Right cardiac atrium (tissue), 5 donors: ENCODE data around the gene MAGEH1. TPM values are rescaled to one million over a fixed set of nuclear protein-coding genes. Genes with fewer than 3 reads are reported as not detected.
"Not testable (repeated sequence)": the region's sequence is repeated elsewhere in the genome, so short reads cannot be mapped to it uniquely, and the experiment has no call there.

Source experiments
- ATAC-seq, 2 donors: fragments of 200-7000 bp; cut with Tn5 transposase; one replicate each; pipeline versions ENCODE4 v1.8.0 to v1.9.1; 2020; ENCODE audit warnings: moderate library complexity in 2 of 2, mild to moderate bottlenecking in 1 of 2
- DNase-seq, 3 donors: peaks; one replicate each; pipeline ENCODE4 v3.0.0-alpha.2; 2020
- H3K27ac ChIP-seq: one replicate; pipeline ENCODE4 v1.5.1; 2013; ENCODE audit warnings: mild to moderate bottlenecking, low read length, control low read depth, moderate library complexity
- H3K27me3 ChIP-seq: one replicate; pipeline ENCODE4 v1.6.1; 2013; ENCODE audit not compliant: control insufficient read depth, insufficient read depth
- H3K4me1 ChIP-seq: one replicate; pipeline ENCODE4 v1.6.1; 2013; ENCODE audit warnings: low read length; ENCODE audit not compliant: control insufficient read depth, insufficient read depth
- H3K4me3 ChIP-seq: one replicate; pipeline ENCODE4 v1.5.1; 2013; ENCODE audit warnings: low read length, control low read depth
- H3K9me3 ChIP-seq: one replicate; pipeline ENCODE4 v1.6.1; 2013; ENCODE audit warnings: low read length; ENCODE audit not compliant: control insufficient read depth
- WGBS: extraction: QIAGEN DNeasy Blood & Tissue Kit; methylation state at CpG from one replicate; pipeline ENCODE4 v1.1.7; 2013; 5-methylcytosine and 5-hydroxymethylcytosine counted together
- intact Hi-C, 4 donors: fragments of 100-400 bp; cut with DNase I; formaldehyde crosslinking; loops; one replicate each; pipeline versions ENCODE4 v1.11.0 to v1.14.0; 2022 to 2023
- long read RNA-seq, 4 donors: library from polyadenylated mRNA; unstranded; transcript quantifications; one replicate each; pipeline ENCODE4 v2.0.0, GENCODE V29; 2020 to 2021
- polyA plus RNA-seq: library from polyadenylated mRNA; stranded (reverse); fragments of 200-250 nt; gene quantifications from one replicate; pipeline ENCODE4 v1.2.3, GENCODE V29; 2013
- total RNA-seq, 4 donors: library from RNA; stranded (reverse); fragmentation: NEBNext Ultra II Directional; extraction: Animal tissue kit (Norgen Biotek cat#: 25700); gene quantifications; one replicate each; pipeline ENCODE4 v1.2.1, GENCODE V29; 2021
- donor health status: healthy with polysubstance abuse.
- donor health status: DM: no; HTN: yes; CAD: no.
- donor health status: DM: no; HTN: no; CAD: no.
- donor health status: DM: no; HTN: yes; CAD: no; lungs with severe emphysema.
- donor health status: DM: yes; HTN: yes; CAD: no.

The MAGEH1 gene, protein sequence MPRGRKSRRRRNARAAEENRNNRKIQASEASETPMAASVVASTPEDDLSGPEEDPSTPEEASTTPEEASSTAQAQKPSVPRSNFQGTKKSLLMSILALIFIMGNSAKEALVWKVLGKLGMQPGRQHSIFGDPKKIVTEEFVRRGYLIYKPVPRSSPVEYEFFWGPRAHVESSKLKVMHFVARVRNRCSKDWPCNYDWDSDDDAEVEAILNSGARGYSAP
- total RNA-seq (10 to 100 TPM; 21.1 to 26.8 (median 22.7) TPM), polyA plus RNA-seq (22.1 TPM)
- long read RNA-seq, donor 1, transcript MAGEH1-201 (1 exons, 1,462 nt): major isoform, 56 of 56 reads
- long read RNA-seq, donor 1, partial matches to known transcripts: 0 of 56 reads
- long read RNA-seq, donor 1, other reads (novel, unspliced or antisense): 0 of 56 reads
- long read RNA-seq, donor 2, transcript MAGEH1-201 (1 exons, 1,462 nt): major isoform, 14 of 14 reads
- long read RNA-seq, donor 2, partial matches to known transcripts: 0 of 14 reads
- long read RNA-seq, donor 2, other reads (novel, unspliced or antisense): 0 of 14 reads
- long read RNA-seq, donor 3, transcript MAGEH1-201 (1 exons, 1,462 nt): major isoform, 74 of 74 reads
- long read RNA-seq, donor 3, partial matches to known transcripts: 0 of 74 reads
- long read RNA-seq, donor 3, other reads (novel, unspliced or antisense): 0 of 74 reads
- long read RNA-seq, donor 4, transcript MAGEH1-201 (1 exons, 1,462 nt): major isoform, 12 of 12 reads
- long read RNA-seq, donor 4, partial matches to known transcripts: 0 of 12 reads
- long read RNA-seq, donor 4, other reads (novel, unspliced or antisense): 0 of 12 reads

- DNase-seq (peak; percentile 88 to 94 (median 92)), ATAC-seq (peak; percentile 99)
- H3K9me3 ChIP-seq: no peaks in the 10 kb centered on the region
- peak within 1 kb of the TSS; percentile 90 for H3K4me3 ChIP-seq
- no peaks in the 10 kb centered on the region for H3K27me3 ChIP-seq
- H3K27ac ChIP-seq: peak within 1 kb of the TSS; percentile 95
- intact Hi-C loops: no loop called here
- H3K4me1 ChIP-seq: no peaks in the 10 kb centered on the region
- under 1% methylated on average over 43 of the region's 43 CpGs for WGBS
Observed at GRCh38 chrX:55451990-55452832, at the start of gene MAGEH1. Gene MAGEH1 (plus strand): TSS chrX:55452127. CDS start chrX:55452375, 248 bp downstream.

- not testable (repeated sequence) for ATAC-seq
Observed at GRCh38 chrX:55427079-55427478, 24.8 kb upstream of the MAGEH1 start.

GRCh38 chrX:55443468-55443867 lies 8.5 kb upstream of the MAGEH1 start:
- H3K4me3 ChIP-seq, H3K27me3 ChIP-seq, H3K27ac ChIP-seq, H3K9me3 ChIP-seq, intact Hi-C loops, ATAC-seq, DNase-seq, H3K4me1 ChIP-seq: not testable (repeated sequence)
- 65% methylated on average over 5 of the region's 5 CpGs for WGBS

More at GRCh38 chrX:55427079-55427478, 24.8 kb upstream of the MAGEH1 start:
- DNase-seq, H3K9me3 ChIP-seq, H3K4me3 ChIP-seq, H3K27ac ChIP-seq, H3K27me3 ChIP-seq, intact Hi-C loops, H3K4me1 ChIP-seq: not testable (repeated sequence)
- 71% methylated on average over 4 of the region's 4 CpGs for WGBS

- DNase-seq: peak in 1 of 3 donors; percentile 36
- intact Hi-C loops: no loop called here
- H3K9me3 ChIP-seq: no peaks in the 10 kb centered on the region
Observed at GRCh38 chrX:55450259-55450658, 1.7 kb upstream of the MAGEH1 start.

DNA sequence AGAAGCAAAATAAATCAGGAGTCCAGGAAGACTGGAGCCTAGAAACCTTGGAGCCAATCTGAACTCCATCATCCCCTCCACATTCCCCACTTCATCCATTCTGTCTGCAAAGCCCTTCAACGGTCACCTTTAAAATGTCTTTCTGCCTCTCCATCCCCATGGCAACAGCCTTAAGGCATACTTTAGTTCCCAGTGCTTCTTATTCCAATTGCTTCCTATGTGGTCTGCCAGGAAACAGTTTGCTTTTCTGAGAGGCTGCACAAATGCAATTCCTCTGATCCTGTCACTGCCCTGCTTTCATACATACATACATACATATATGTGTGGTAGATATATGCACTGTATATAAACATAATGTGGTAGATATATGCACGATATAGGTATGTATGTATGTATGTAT lies 786 bp upstream of the MAGEH1 start:
- DNase-seq (no peak), ATAC-seq (no peak)
- H3K27ac ChIP-seq: no peak overlapping the region
- H3K27me3 ChIP-seq: no peaks in the 10 kb centered on the region
- no peaks in the 10 kb centered on the region for H3K9me3 ChIP-seq
- no peak overlapping the region for H3K4me3 ChIP-seq
- H3K4me1 ChIP-seq: no peaks in the 10 kb centered on the region
- intact Hi-C loops: no loop called here
- WGBS: 33% methylated on average over 2 of the region's 2 CpGs

More at GRCh38 chrX:55450259-55450658, 1.7 kb upstream of the MAGEH1 start:
- no peak for ATAC-seq
- Histone ChIP-seq H3K4me3 (no peak overlapping the region), H3K27me3 (no peaks in the 10 kb centered on the region), H3K27ac (no peak overlapping the region), H3K4me1 (no peaks in the 10 kb centered on the region)
- 31% methylated on average over 5 of the region's 5 CpGs for WGBS

DNA sequence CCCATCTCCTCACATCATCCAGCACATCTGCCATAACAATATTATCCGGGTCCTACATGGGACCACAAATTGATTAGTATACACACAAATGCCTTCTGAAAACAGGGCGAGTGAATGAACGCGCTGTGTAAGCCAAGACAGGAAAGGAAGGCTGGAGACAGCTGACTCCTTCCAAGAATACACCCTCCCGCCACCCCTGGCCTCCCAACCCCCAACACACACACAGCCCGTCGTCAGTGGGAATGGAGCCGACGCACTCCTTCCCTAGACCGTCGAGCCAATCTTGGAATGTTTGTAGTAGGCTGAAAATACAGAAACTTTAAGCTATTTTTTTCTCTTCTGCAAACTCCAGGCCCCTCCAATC lies 319 bp upstream of the MAGEH1 start:
- H3K27me3 ChIP-seq: no peaks in the 10 kb centered on the region
- intact Hi-C loops: no loop called here
- H3K9me3 ChIP-seq: no peaks in the 10 kb centered on the region
- peak; percentile 77 to 80 for ATAC-seq
- DNase-seq: no peak
- WGBS: under 1% methylated on average over 11 of the region's 11 CpGs
- H3K27ac ChIP-seq: peak overlapping the region; percentile 85
- peak overlapping the region; percentile 90 for H3K4me3 ChIP-seq
- H3K4me1 ChIP-seq: no peaks in the 10 kb centered on the region

DNA sequence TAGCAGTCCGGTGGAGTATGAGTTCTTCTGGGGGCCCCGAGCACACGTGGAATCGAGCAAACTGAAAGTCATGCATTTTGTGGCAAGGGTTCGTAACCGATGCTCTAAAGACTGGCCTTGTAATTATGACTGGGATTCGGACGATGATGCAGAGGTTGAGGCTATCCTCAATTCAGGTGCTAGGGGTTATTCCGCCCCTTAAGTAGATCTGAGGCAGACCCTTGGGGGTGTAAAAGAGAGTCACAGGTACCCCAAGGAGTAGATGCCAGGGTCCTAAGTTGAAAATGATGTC lies 852 bp downstream of the MAGEH1 start:
- H3K27me3 ChIP-seq: no peaks in the 10 kb centered on the region
- peak overlapping the region; percentile 45 for H3K27ac ChIP-seq
- WGBS: 0% methylated on average over 9 of the region's 9 CpGs
- DNase-seq (no peak), ATAC-seq (no peak)
- H3K4me1 ChIP-seq: no peaks in the 10 kb centered on the region
- intact Hi-C loops: no loop called here
- H3K4me3 ChIP-seq: peak overlapping the region; percentile 90
- H3K9me3 ChIP-seq: no peaks in the 10 kb centered on the region

- H3K4me1 ChIP-seq, H3K4me3 ChIP-seq, ATAC-seq, H3K9me3 ChIP-seq, H3K27ac ChIP-seq, H3K27me3 ChIP-seq, DNase-seq, intact Hi-C loops: not testable (repeated sequence)
- WGBS: no CpG with 5 or more reads among the region's 6 CpGs
Observed at GRCh38 chrX:55455708-55456107, 3.8 kb downstream of the MAGEH1 start.

- intact Hi-C loops, H3K27me3 ChIP-seq: not testable (repeated sequence)
Observed at GRCh38 chrX:55459426-55459825, 7.5 kb downstream of the MAGEH1 start.

DNA sequence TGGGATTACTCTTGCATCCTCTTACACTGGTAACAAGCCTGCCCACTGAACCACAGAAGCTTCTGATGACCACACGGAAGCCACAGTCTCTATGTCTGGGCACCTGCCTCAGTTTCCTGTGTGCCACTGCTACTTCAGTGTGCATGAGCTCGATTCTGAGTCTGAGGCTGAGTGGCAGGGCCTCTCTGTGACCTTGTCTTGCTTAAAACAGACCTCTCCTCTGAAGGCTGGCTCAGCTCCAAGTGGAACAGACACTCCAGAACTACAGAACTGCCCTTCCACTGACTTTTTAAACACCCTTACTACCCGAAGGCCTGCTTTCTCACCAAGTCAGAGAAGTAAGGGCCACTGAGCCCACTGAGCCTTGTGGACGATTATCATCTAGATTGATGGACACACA lies 8.0 kb downstream of the MAGEH1 start:
- ATAC-seq, H3K4me1 ChIP-seq, H3K9me3 ChIP-seq, H3K27ac ChIP-seq, H3K4me3 ChIP-seq, DNase-seq, H3K27me3 ChIP-seq, intact Hi-C loops: not testable (repeated sequence)
- WGBS: no CpG with 5 or more reads among the region's 4 CpGs

More at GRCh38 chrX:55459426-55459825, 7.5 kb downstream of the MAGEH1 start:
- not testable (repeated sequence) for H3K9me3 ChIP-seq, H3K4me3 ChIP-seq, H3K4me1 ChIP-seq, DNase-seq, H3K27ac ChIP-seq, ATAC-seq
- no CpG with 5 or more reads among the region's 5 CpGs for WGBS
